Endothelial cell (in vitro differentiated cells): ENCODE results near the gene ADGRV1. TPM values are rescaled to one million over a fixed set of nuclear protein-coding genes. Genes with fewer than 3 reads are reported as not detected.
A peak's percentile ranks its signal among the peaks of the same experiment; 100 is the strongest.

Experiments used
- DNase-seq: peaks from one replicate; pipeline ENCODE4 v3.0.0; 2021; ENCODE audit warnings: low spot score
- H3K27ac Mint-ChIP-seq: one replicate; pipeline ENCODE4 v1.8.0; 2021; ENCODE audit warnings: mixed read lengths, inconsistent platforms; ENCODE audit not compliant: unreplicated experiment
- H3K27me3 Mint-ChIP-seq: one replicate; pipeline ENCODE4 v1.8.0; 2021; ENCODE audit warnings: mild to moderate bottlenecking, moderate library complexity, mixed read lengths, inconsistent platforms; ENCODE audit not compliant: unreplicated experiment
- H3K36me3 Mint-ChIP-seq: one replicate; pipeline ENCODE4 v1.8.0; 2021; ENCODE audit warnings: mild to moderate bottlenecking, low read depth, mixed read lengths, inconsistent platforms; ENCODE audit not compliant: unreplicated experiment
- H3K4me1 Mint-ChIP-seq: one replicate; pipeline ENCODE4 v1.8.0; 2021; ENCODE audit warnings: mild to moderate bottlenecking, mixed read lengths, inconsistent platforms; ENCODE audit not compliant: unreplicated experiment
- H3K4me3 Mint-ChIP-seq: one replicate; pipeline ENCODE4 v1.8.0; 2021; ENCODE audit warnings: mild to moderate bottlenecking, mixed read lengths, inconsistent platforms; ENCODE audit not compliant: unreplicated experiment
- H3K9me3 Mint-ChIP-seq: one replicate; pipeline ENCODE4 v1.8.0; 2021; ENCODE audit warnings: mixed read lengths, inconsistent platforms; ENCODE audit not compliant: unreplicated experiment
- CTCF ChIP-seq: fragments of 200-600 bp; sonication (generic); IDR thresholded peaks from one replicate; pipeline ENCODE4 v1.5.0; 2021; ENCODE audit warnings: antibody characterized with exemption; ENCODE audit not compliant: unreplicated experiment
- total RNA-seq: library from RNA; stranded (reverse); fragmentation: NEBNext Ultra II Directional; extraction: Animal tissue kit (Norgen Biotek cat#: 25700); gene quantifications from one replicate; pipeline ENCODE4 v1.2.1, GENCODE V29; 2021; ENCODE audit not compliant: unreplicated experiment

Gene ADGRV1
- total RNA-seq, 1 donor from 2014 or later = 23.1 TPM

GRCh38 chr5:90601468-90601867, 42.9 kb downstream of the ADGRV1 start:
- H3K9me3 Mint-ChIP-seq = no peaks in the 10 kb centered on the region
- H3K27me3 Mint-ChIP-seq = no peaks in the 10 kb centered on the region
- peaks cover 5% of the 10 kb centered on the region for H3K36me3 Mint-ChIP-seq
- no peak for TF ChIP-seq CTCF
- no peak overlapping the region for H3K27ac Mint-ChIP-seq
- H3K4me1 Mint-ChIP-seq = peaks cover 17% of the 10 kb centered on the region
- H3K4me3 Mint-ChIP-seq = no peak overlapping the region
- DNase-seq = no peak

GRCh38 chr5:90602681-90603080, 44.1 kb downstream of the ADGRV1 start:
- Mint-ChIP-seq H3K36me3 (no peaks in the 10 kb centered on the region), H3K27ac (no peak overlapping the region), H3K4me3 (no peak overlapping the region), H3K9me3 (no peaks in the 10 kb centered on the region), H3K27me3 (no peaks in the 10 kb centered on the region), H3K4me1 (peaks cover 9% of the 10 kb centered on the region)
- TF ChIP-seq CTCF = no peak
- no peak for DNase-seq

DNA sequence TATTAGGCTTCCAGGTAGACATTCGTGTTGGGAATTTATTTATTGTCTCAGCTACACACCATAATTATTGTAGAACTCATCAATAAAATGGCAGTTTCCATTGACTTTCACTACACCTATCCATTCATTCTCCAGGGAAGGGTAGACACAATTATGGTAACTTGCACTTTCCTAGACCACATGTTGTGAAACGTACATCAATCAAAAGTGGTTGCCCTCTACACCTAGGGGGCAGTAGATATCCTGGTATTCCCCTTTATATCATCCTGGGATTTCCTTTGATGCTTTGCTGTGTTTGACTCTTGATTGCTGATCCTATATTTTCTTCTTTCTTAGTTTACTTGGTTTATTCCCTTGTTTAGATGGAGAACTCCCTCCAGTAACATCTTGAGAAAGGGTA, 47.9 kb downstream of the ADGRV1 start:
- Mint-ChIP-seq H3K36me3 (no peaks in the 10 kb centered on the region), H3K27me3 (no peaks in the 10 kb centered on the region), H3K9me3 (no peaks in the 10 kb centered on the region), H3K4me1 (peaks cover 11% of the 10 kb centered on the region), H3K4me3 (no peak overlapping the region), H3K27ac (no peak overlapping the region)
- TF ChIP-seq CTCF = peak; percentile 41
- DNase-seq = no peak

- Mint-ChIP-seq H3K4me3 (no peak overlapping the region), H3K36me3 (no peaks in the 10 kb centered on the region), H3K27ac (peak overlapping the region; percentile 13), H3K9me3 (no peaks in the 10 kb centered on the region), H3K27me3 (no peaks in the 10 kb centered on the region), H3K4me1 (peaks cover 8% of the 10 kb centered on the region)
- DNase-seq = no peak
- TF ChIP-seq CTCF = no peak
Observed at GRCh38 chr5:90612919-90613318, 54.3 kb downstream of the ADGRV1 start.

GRCh38 chr5:90613459-90613858, 54.9 kb downstream of the ADGRV1 start:
- H3K27ac Mint-ChIP-seq = no peak overlapping the region
- TF ChIP-seq CTCF = no peak
- no peaks in the 10 kb centered on the region for H3K36me3 Mint-ChIP-seq
- no peak for DNase-seq
- H3K27me3 Mint-ChIP-seq = no peaks in the 10 kb centered on the region
- no peak overlapping the region for H3K4me3 Mint-ChIP-seq
- peaks cover 7% of the 10 kb centered on the region for H3K4me1 Mint-ChIP-seq
- no peaks in the 10 kb centered on the region for H3K9me3 Mint-ChIP-seq
